Fibroblast of mammary gland (primary cell): ENCODE measurements around the gene MAGI2.

Source experiments
- DNase-seq: peaks from one replicate; pipeline ENCODE4 v3.0.0-alpha.2; 2010; ENCODE audit warnings: low read depth
- H3K4me3 ChIP-seq: 2 replicates; pipeline ENCODE4 v1.5.1; 2011; ENCODE audit warnings: low read depth, mild to moderate bottlenecking, low read length, moderate library complexity; ENCODE audit not compliant: control insufficient read depth
- TF ChIP-seq, protein P1 (sequence below): conservative IDR thresholded peaks from 2 replicates; pipeline ENCODE4 v1.5.1; 2011; ENCODE audit warnings: low read depth, low read length, inconsistent platforms; ENCODE audit not compliant: control insufficient read depth, insufficient read depth

MAGI2 gene

GRCh38 chr7:78777829-78778228 lies 675.6 kb downstream of the MAGI2 start:
- H3K4me3 ChIP-seq, result no peak overlapping the region
- DNase-seq, result no peak
- TF ChIP-seq, protein P1, sequence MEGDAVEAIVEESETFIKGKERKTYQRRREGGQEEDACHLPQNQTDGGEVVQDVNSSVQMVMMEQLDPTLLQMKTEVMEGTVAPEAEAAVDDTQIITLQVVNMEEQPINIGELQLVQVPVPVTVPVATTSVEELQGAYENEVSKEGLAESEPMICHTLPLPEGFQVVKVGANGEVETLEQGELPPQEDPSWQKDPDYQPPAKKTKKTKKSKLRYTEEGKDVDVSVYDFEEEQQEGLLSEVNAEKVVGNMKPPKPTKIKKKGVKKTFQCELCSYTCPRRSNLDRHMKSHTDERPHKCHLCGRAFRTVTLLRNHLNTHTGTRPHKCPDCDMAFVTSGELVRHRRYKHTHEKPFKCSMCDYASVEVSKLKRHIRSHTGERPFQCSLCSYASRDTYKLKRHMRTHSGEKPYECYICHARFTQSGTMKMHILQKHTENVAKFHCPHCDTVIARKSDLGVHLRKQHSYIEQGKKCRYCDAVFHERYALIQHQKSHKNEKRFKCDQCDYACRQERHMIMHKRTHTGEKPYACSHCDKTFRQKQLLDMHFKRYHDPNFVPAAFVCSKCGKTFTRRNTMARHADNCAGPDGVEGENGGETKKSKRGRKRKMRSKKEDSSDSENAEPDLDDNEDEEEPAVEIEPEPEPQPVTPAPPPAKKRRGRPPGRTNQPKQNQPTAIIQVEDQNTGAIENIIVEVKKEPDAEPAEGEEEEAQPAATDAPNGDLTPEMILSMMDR, result no peak

DNA sequence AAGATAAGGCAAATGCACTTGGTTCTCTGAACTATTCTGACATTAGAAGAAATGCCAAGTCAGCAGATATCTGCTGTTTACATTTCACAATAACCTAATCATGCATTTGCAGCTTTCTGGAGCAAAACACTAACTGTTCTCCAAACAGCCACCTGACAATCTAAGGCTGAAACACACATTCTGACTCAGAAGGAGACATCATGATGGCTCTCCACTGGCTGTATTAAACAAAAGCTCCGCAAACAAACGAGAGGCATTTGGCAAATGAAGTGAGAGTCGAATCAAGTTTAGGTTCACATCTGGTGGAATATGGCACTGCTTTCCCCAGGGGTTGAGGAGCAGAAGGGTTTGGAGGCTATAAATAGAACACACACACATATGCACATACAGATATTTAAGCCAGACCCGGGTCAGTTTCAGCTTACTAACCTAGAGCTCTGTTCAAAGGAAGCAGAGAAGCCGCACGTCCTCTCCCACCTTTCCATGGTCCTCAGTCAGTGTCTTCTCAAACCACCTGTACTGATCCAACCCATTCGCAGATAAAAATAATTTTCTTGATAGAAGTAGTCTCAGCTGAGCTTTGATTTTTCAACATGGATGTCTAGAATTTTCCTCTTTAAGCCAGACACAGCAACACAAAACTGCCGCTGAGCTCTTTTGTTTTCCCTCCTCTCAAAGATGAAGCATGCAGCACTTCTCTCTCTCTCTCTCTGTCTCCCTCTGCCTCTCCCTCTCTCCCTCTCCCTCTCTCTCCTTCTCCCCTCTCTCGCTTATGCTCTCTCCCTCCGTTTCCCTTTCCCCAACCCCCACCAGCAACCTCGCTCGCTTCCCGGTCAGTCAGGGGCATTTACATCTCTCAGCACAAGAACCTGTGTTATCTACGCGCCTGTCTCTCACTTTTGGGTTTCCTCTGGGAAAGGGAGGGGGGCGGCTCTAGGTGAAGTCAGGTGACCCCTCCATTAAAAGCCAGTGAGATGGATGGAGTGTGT lies 682.8 kb downstream of the MAGI2 start:
- TF ChIP-seq, protein P1, result no peak
- H3K4me3 ChIP-seq, result no peak overlapping the region
- peak; percentile 30 for DNase-seq

DNA sequence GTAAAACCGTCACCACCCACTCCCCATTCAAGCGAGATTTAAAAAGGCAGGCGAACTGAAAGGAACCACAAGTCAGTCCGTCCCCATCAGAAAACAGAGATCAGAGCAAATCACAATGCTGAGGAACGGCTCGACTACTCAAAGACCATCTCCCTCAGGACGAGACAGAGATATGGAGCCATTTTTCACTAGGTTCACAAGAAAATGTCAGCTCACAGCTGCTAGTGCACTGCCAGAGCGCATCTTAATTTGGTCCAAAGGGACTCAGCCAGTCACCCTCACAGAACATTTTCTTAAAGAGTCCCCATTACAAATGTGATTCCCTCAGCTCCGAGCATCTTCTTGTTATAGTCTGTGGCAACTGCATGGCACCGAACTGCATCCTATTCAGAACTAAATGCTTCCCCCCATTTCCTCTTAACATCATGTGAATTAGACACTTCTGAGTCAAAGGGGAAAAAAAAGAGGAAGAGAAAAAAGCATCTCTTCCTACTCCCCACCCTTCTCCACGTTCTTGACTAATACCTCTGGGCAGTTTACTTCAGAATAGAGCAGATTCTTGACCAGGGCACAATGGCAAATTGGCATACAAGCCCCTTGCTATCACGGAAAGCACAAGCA lies 683.9 kb downstream of the MAGI2 start:
- H3K4me3 ChIP-seq, result peak overlapping the region; percentile 38
- DNase-seq, result peak; percentile 13
- TF ChIP-seq, protein P1, result no peak

DNA sequence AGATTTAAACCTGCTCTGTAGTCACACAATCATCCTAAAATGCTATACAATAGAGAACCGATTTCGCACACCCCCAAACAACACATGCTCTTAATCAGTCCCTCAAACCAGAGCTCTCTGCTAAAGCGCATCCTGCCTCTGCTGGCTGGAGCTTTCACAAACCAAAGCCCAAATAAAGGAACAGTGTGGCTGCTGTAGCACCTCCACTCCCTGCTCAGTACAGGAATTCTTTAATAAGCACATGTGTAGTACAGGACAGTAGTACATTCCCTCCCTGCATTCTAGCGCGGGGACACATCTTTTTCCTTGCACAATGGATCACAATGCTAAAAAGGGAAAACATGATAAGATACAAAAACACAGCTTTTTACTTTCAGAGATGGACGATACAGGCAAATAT lies 684.6 kb downstream of the MAGI2 start:
- no peak for DNase-seq
- H3K4me3 ChIP-seq, result no peak overlapping the region
- TF ChIP-seq, protein P1, result no peak

DNA sequence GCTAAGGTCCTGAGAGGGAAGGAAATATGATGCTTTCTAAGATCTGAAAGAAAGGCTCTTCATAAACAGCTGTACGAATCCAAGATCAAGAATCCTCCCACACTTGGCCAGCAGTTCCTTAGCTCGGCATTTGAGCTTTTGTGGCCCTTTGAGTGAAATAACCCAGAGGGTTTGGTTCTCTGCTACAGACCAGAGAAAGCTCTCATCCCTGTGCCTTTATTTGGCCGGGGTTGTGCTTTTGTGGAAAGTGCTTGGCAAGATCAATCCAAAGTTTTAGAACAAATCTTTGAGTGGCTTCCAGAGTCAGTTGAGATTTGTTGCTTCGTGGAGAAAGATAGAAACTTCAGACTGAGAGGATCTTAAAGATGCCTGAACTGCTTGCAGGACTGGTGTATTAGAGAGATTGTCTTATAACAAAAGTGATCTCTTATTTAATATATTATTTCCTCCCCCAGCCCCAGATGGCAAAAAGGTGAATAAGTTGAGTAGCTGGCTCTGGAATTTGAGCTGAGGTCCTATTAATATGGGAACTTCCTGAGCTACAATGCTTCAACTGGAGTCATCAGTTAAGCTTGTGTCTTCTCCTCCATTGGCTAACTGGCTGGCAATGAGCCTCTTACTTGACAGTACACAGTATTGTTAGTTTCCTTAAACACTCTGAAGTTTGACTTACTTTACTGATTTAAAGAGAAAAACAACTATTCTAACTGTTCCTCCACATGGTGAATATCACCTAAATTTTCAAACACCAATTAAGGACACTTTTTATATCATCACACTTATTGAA lies 687.3 kb downstream of the MAGI2 start:
- DNase-seq, result no peak
- TF ChIP-seq, protein P1, result no peak
- no peak overlapping the region for H3K4me3 ChIP-seq

GRCh38 chr7:78764571-78764970 lies 688.9 kb downstream of the MAGI2 start:
- DNase-seq, result no peak
- TF ChIP-seq, protein P1, result no peak
- no peak overlapping the region for H3K4me3 ChIP-seq
